ENCODE data around the gene HECTD4. TPM values are rescaled to one million over a fixed set of nuclear protein-coding genes. Genes with fewer than 3 reads are reported as not detected.

The HECTD4 gene
- total RNA-seq, 1 experiment from 2014 or later = 54.5 TPM

- H3K36me3 ChIP-seq (ENCODE audit: control insufficient read depth, insufficient read depth, low read length) = peaks cover 1% of the 10 kb centered on the region; the same call in 1 of the 2 replicates
- no peaks in the 10 kb centered on the region for H3K4me1 Mint-ChIP-seq (ENCODE audit: low read depth, unreplicated experiment)
- ChIA-PET POLR2A (no interaction called here), CTCF (no interaction called here)
- DNase-seq = no peak
- no peak for TF ChIP-seq CTCF (IDR thresholded peaks at IDR 0.05; ENCODE audit: insufficient read depth in 1 of 2, low read depth in 1 of 2, low read length in 1 of 2, severe bottlenecking in 1 of 2, unreplicated experiment in 1 of 2)
- H3K27me3 ChIP-seq (replicated peaks; ENCODE audit: control insufficient read depth, insufficient read depth, low read length) = no peaks in the 10 kb centered on the region
- H3K4me1 ChIP-seq = no peaks in the 10 kb centered on the region
- H3K36me3 Mint-ChIP-seq (ENCODE audit: insufficient read depth, unreplicated experiment) = peaks cover 68% of the 10 kb centered on the region
- no TSS peak for BruUV-seq (replicated peaks)
- H3K27me3 Mint-ChIP-seq (ENCODE audit: insufficient read depth, unreplicated experiment) = no peaks in the 10 kb centered on the region
- intact Hi-C loops (cut with micrococcal nuclease; ENCODE audit: unreplicated experiment) = no loop called here
- no peak overlapping the region for H3K27ac Mint-ChIP-seq (ENCODE audit: unreplicated experiment)
- no peaks in the 10 kb centered on the region for H3K9me3 ChIP-seq
- H3K9me3 Mint-ChIP-seq (ENCODE audit: unreplicated experiment) = no peaks in the 10 kb centered on the region
- H3K4me3 ChIP-seq (ENCODE audit: low read depth, low read length) = no peak overlapping the region
- H3K4me3 Mint-ChIP-seq (ENCODE audit: unreplicated experiment) = no peak overlapping the region
Observed at GRCh38 chr12:112194601-112195247, 187.5 kb downstream of the HECTD4 start.

GRCh38 chr12:112192475-112192874 is 189.8 kb downstream of the HECTD4 start:
- no TSS peak for BruUV-seq (replicated peaks)
- no peak overlapping the region for H3K4me3 Mint-ChIP-seq (ENCODE audit: unreplicated experiment)
- H3K9me3 Mint-ChIP-seq (ENCODE audit: unreplicated experiment) = no peaks in the 10 kb centered on the region
- Histone ChIP-seq H3K9me3 (no peaks in the 10 kb centered on the region), H3K36me3 (ENCODE audit: control insufficient read depth, insufficient read depth, low read length) (peaks cover 1% of the 10 kb centered on the region; the same call in 1 of the 2 replicates), H3K27me3 (replicated peaks; ENCODE audit: control insufficient read depth, insufficient read depth, low read length) (no peaks in the 10 kb centered on the region), H3K4me3 (ENCODE audit: low read depth, low read length) (no peak overlapping the region), H3K4me1 (no peaks in the 10 kb centered on the region)
- intact Hi-C loops (cut with micrococcal nuclease; ENCODE audit: unreplicated experiment) = no loop called here
- CTCF ChIA-PET = no interaction called here
- H3K4me1 Mint-ChIP-seq (ENCODE audit: low read depth, unreplicated experiment) = no peaks in the 10 kb centered on the region
- DNase-seq = no peak
- TF ChIP-seq CTCF (IDR thresholded peaks at IDR 0.05; ENCODE audit: insufficient read depth in 1 of 2, low read depth in 1 of 2, low read length in 1 of 2, severe bottlenecking in 1 of 2, unreplicated experiment in 1 of 2) = no peak
- peaks cover 60% of the 10 kb centered on the region for H3K36me3 Mint-ChIP-seq (ENCODE audit: insufficient read depth, unreplicated experiment)
- POLR2A ChIA-PET = no interaction called here
- no peaks in the 10 kb centered on the region for H3K27me3 Mint-ChIP-seq (ENCODE audit: insufficient read depth, unreplicated experiment)
- H3K27ac Mint-ChIP-seq (ENCODE audit: unreplicated experiment) = no peak overlapping the region

- Histone ChIP-seq H3K4me1 (no peaks in the 10 kb centered on the region), H3K27me3 (replicated peaks; ENCODE audit: control insufficient read depth, insufficient read depth, low read length) (no peaks in the 10 kb centered on the region), H3K36me3 (ENCODE audit: control insufficient read depth, insufficient read depth, low read length) (peaks cover 1% of the 10 kb centered on the region; the same call in 1 of the 2 replicates), H3K9me3 (no peaks in the 10 kb centered on the region), H3K4me3 (ENCODE audit: low read depth, low read length) (no peak overlapping the region)
- ChIA-PET POLR2A (no interaction called here), CTCF (no interaction called here)
- Mint-ChIP-seq H3K4me1 (ENCODE audit: low read depth, unreplicated experiment) (no peaks in the 10 kb centered on the region), H3K27ac (ENCODE audit: unreplicated experiment) (no peak overlapping the region), H3K27me3 (ENCODE audit: insufficient read depth, unreplicated experiment) (no peaks in the 10 kb centered on the region), H3K36me3 (ENCODE audit: insufficient read depth, unreplicated experiment) (peaks cover 57% of the 10 kb centered on the region), H3K9me3 (ENCODE audit: unreplicated experiment) (no peaks in the 10 kb centered on the region), H3K4me3 (ENCODE audit: unreplicated experiment) (no peak overlapping the region)
- intact Hi-C loops (cut with micrococcal nuclease; ENCODE audit: unreplicated experiment) = no loop called here
- BruUV-seq (replicated peaks) = no TSS peak
- TF ChIP-seq CTCF (IDR thresholded peaks at IDR 0.05; ENCODE audit: insufficient read depth in 1 of 2, low read depth in 1 of 2, low read length in 1 of 2, severe bottlenecking in 1 of 2, unreplicated experiment in 1 of 2) = no peak
- DNase-seq = no peak
Observed at GRCh38 chr12:112191840-112192321, 190.3 kb downstream of the HECTD4 start.

Measured in Caco-2 (cell line).